Measurements from ENCODE around the gene TSEN2. TPM values are rescaled to one million over a fixed set of nuclear protein-coding genes. Genes with fewer than 3 reads are reported as not detected.
"Not testable (repeated sequence)": the region's sequence is repeated elsewhere in the genome, so short reads cannot be mapped to it uniquely, and the experiment has no call there.

Gene TSEN2
- total RNA-seq, 1 experiment from 2014 or later: 32.3 TPM

DNA sequence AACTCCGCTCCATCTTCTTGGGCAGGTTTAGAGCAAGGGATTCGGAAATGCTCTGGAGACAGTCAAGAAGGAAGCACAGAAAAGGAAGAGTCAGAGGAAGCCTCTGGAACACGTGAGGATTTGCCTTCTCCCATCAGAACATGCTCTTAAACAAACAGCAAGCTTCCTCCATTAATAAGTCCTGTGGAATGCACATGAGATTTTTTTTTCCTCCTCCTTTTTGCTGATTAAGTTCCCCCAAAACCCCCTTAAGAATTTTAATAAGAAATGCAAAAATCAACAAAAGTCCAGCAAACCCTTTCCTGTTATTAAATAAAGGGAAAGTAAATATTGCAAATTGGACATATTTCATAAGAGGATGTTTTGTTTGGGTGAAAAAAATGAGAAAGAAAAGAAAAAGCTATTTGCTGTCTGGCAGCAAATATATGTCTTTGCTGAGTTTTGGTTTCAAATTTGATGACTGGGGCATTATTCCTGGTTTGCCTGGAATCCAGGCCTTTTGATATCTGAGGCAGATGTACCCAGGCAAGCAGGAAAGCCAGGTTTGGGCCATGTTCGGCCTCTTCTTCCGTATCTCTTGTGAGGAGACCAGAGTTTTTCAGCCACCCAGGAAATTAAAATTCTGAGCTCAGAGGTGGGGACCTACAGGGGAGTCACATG lies 7.9 kb upstream of the TSEN2 start:
- ChIA-PET POLR2A (interaction anchor here (0.7 to 1.5 kb wide), 2 partner anchors 16 to 26 kb away, joined by 3 read pairs; no protein-coding TSS in a partner anchor), CTCF (interaction anchor here (0.6 to 10.0 kb wide), 7 partner anchors 18 to 343 kb away, joined by 3 to 246 read pairs (median 4); no protein-coding TSS in a partner anchor)
- Mint-ChIP-seq H3K27ac (ENCODE audit: low read depth, unreplicated experiment) (peak overlapping the region; percentile 29), H3K4me1 (ENCODE audit: insufficient read depth, unreplicated experiment) (peaks cover 13% of the 10 kb centered on the region), H3K27me3 (ENCODE audit: insufficient read depth, unreplicated experiment) (no peaks in the 10 kb centered on the region), H3K9me3 (ENCODE audit: unreplicated experiment) (no peaks in the 10 kb centered on the region), H3K4me3 (ENCODE audit: unreplicated experiment) (no peak overlapping the region), H3K36me3 (ENCODE audit: insufficient read depth, unreplicated experiment) (no peaks in the 10 kb centered on the region)
- BruUV-seq (replicated peaks): no TSS peak
- intact Hi-C loops (cut with micrococcal nuclease): no loop called here
- DNase-seq (ENCODE audit: unreplicated experiment): no peak
- TF ChIP-seq, protein P1, sequence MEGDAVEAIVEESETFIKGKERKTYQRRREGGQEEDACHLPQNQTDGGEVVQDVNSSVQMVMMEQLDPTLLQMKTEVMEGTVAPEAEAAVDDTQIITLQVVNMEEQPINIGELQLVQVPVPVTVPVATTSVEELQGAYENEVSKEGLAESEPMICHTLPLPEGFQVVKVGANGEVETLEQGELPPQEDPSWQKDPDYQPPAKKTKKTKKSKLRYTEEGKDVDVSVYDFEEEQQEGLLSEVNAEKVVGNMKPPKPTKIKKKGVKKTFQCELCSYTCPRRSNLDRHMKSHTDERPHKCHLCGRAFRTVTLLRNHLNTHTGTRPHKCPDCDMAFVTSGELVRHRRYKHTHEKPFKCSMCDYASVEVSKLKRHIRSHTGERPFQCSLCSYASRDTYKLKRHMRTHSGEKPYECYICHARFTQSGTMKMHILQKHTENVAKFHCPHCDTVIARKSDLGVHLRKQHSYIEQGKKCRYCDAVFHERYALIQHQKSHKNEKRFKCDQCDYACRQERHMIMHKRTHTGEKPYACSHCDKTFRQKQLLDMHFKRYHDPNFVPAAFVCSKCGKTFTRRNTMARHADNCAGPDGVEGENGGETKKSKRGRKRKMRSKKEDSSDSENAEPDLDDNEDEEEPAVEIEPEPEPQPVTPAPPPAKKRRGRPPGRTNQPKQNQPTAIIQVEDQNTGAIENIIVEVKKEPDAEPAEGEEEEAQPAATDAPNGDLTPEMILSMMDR (IDR thresholded peaks at IDR 0.05; ENCODE audit: unreplicated experiment): no peak

DNA sequence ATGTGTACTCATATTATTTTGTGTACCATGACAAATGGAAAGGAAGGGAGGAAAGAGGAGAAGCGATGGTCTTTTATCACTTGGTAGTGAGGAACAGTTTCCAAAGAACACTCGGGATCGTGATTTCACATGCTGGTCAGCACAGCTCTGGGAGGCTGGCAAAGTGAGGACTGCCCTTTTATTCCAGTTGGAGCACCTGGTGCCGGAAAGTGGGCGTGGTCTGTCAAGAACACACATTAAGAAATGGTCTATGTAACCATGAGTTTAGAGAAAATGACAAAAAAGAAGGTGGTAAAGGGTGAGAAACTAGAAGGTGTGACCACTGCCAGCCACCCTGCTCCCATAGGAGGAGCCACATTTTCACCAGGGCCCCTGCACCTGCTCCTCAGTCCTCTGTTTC lies 7.0 kb upstream of the TSEN2 start:
- no peak for DNase-seq (ENCODE audit: unreplicated experiment)
- TF ChIP-seq, protein P1 (IDR thresholded peaks at IDR 0.05; ENCODE audit: unreplicated experiment): no peak
- peaks cover 9% of the 10 kb centered on the region for H3K4me1 Mint-ChIP-seq (ENCODE audit: insufficient read depth, unreplicated experiment)
- no peaks in the 10 kb centered on the region for H3K36me3 Mint-ChIP-seq (ENCODE audit: insufficient read depth, unreplicated experiment)
- CTCF ChIA-PET: interaction anchor here (0.6 to 10.0 kb wide), 5 partner anchors 10 to 344 kb away, joined by 3 to 246 read pairs (median 4); no protein-coding TSS in a partner anchor
- H3K4me3 Mint-ChIP-seq (ENCODE audit: unreplicated experiment): no peak overlapping the region
- H3K27me3 Mint-ChIP-seq (ENCODE audit: insufficient read depth, unreplicated experiment): no peaks in the 10 kb centered on the region
- intact Hi-C loops (cut with micrococcal nuclease): no loop called here
- BruUV-seq (replicated peaks): no TSS peak
- POLR2A ChIA-PET: interaction anchor here (1.5 kb wide), 1 partner anchor 17 kb away, joined by 3 read pairs; no protein-coding TSS in a partner anchor
- peak overlapping the region; percentile 29 for H3K27ac Mint-ChIP-seq (ENCODE audit: low read depth, unreplicated experiment)
- no peaks in the 10 kb centered on the region for H3K9me3 Mint-ChIP-seq (ENCODE audit: unreplicated experiment)

DNA sequence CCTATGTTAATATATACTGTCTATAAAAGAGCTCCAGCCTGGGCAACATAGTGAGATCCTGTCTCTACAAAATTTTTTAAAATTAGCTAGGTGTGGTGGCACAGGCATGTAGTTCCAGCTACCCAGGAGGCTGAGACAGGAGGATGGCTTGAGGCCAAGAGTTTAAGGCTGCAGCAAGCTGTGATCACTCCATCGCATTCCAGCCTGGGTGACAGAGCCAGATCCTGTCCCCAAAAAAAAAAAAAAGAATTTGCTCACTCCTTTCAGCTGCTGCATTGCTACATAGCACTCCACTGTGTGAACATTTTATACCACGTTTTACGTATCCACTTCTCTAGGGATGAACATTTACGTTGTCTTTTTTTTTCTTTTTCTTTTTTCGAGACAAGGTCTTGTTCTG lies 6.0 kb upstream of the TSEN2 start:
- no peaks in the 10 kb centered on the region for H3K27me3 Mint-ChIP-seq (ENCODE audit: insufficient read depth, unreplicated experiment)

DNA sequence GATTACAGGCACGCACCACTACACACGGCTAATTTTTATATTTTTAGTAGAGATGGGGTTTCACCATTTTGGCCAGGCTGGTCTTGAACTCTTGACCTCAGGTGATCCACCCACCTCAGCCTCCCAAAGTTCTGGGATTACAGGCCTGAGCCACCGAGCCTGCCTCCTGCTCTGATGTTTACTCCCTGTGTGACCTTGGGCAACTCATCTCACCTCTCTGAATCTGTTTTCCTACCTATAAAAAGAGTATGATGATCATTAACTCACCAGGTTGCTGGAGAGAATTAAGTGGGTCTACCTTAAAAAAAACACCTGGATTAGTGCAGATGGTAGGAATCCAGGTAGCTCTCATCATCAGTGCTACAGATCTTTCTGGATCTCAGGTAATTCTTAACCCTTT lies 5.1 kb upstream of the TSEN2 start:
- H3K4me1 Mint-ChIP-seq (ENCODE audit: insufficient read depth, unreplicated experiment): peaks cover 18% of the 10 kb centered on the region
- intact Hi-C loops (cut with micrococcal nuclease): loop anchor here (1.0 to 2.0 kb wide), 4 partner anchors 190 to 344 kb away; partner anchors contain the start of gene PPARG
- not testable (repeated sequence) for H3K36me3 Mint-ChIP-seq (ENCODE audit: insufficient read depth, unreplicated experiment); H3K27me3 Mint-ChIP-seq (ENCODE audit: insufficient read depth, unreplicated experiment); DNase-seq (ENCODE audit: unreplicated experiment); H3K27ac Mint-ChIP-seq (ENCODE audit: low read depth, unreplicated experiment); H3K4me3 Mint-ChIP-seq (ENCODE audit: unreplicated experiment); BruUV-seq (replicated peaks); H3K9me3 Mint-ChIP-seq (ENCODE audit: unreplicated experiment)
- ChIA-PET POLR2A (interaction anchor here (0.6 to 1.5 kb wide), 6 partner anchors 24 to 659 kb away, joined by 4 to 13 read pairs (median 6); no protein-coding TSS in a partner anchor), CTCF (interaction anchor here (0.6 to 10.0 kb wide), 44 partner anchors 7 to 1099 kb away, joined by 3 to 246 read pairs (median 4); no protein-coding TSS in a partner anchor)

More for the DNA sequence above, 6.0 kb upstream of the TSEN2 start:
- no peaks in the 10 kb centered on the region for H3K9me3 Mint-ChIP-seq (ENCODE audit: unreplicated experiment)
- intact Hi-C loops (cut with micrococcal nuclease): loop anchor here (2.0 kb wide), 2 partner anchors 190 to 284 kb away; partner anchors contain the start of gene PPARG
- no peak overlapping the region for H3K27ac Mint-ChIP-seq (ENCODE audit: low read depth, unreplicated experiment)
- no TSS peak for BruUV-seq (replicated peaks)
- no peaks in the 10 kb centered on the region for H3K36me3 Mint-ChIP-seq (ENCODE audit: insufficient read depth, unreplicated experiment)
- no peak for DNase-seq (ENCODE audit: unreplicated experiment)
- POLR2A ChIA-PET: interaction anchor here (0.6 kb wide), 1 partner anchor 193 kb away, joined by 3 read pairs; no protein-coding TSS in a partner anchor
- CTCF ChIA-PET: interaction anchor here (0.6 to 10.0 kb wide), 14 partner anchors 14 to 626 kb away, joined by 3 to 246 read pairs (median 4); no protein-coding TSS in a partner anchor
- H3K4me1 Mint-ChIP-seq (ENCODE audit: insufficient read depth, unreplicated experiment): peaks cover 12% of the 10 kb centered on the region
- H3K4me3 Mint-ChIP-seq (ENCODE audit: unreplicated experiment): no peak overlapping the region
- TF ChIP-seq, protein P1 (IDR thresholded peaks at IDR 0.05; ENCODE audit: unreplicated experiment): no peak

Data from MCF 10A (cell line).